GM21360 (cell line): Measurements from ENCODE around the gene MSLN.
"Not testable (repeated sequence)": the region's sequence is repeated elsewhere in the genome, so short reads cannot be mapped to it uniquely, and the experiment has no call there.

ENCODE experiments used
- ATAC-seq: cut with Tn5 transposase; IDR thresholded peaks from one replicate; pipeline ENCODE4 v1.9.1; 2021; ENCODE audit warnings: mild to moderate bottlenecking, moderate library complexity; ENCODE audit not compliant: unreplicated experiment

The MSLN gene

DNA sequence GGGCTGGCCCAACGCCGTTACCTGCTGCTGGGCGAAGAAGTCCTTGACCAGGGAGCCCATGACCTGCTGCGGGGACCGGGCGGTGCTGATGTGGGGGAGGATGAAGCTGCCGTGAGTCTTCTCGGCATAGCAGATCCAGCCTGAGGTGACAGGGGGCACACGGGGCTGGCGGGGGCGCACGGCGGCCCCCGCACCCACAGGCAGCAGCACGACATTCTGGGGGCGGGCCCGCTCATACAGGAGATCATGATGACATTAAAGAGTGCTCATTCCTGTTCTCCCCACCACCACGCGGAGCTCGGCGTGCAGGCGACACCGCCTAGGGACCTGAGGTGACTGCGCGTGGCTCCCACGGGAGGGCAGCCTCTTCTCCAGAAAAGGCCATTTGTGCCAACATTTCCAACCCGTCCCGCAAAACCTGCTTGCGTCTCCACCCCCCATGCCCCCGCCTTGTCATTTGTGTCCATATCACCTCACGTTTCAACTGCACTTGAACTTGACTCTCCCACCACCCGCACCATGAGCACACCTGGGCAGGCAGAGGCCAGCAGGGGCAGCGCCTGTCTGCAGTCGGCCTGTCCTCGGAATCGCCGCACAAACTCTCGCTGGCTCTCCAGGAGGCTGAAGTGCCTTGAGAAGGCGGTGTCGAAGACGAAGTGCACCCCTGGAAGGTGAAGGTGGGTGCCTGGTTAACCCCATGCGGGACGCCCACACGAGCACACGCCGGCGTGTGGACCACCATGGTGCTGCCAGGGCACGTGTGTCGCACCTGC, 26.1 kb upstream of the MSLN start:
- ATAC-seq: no peak

DNA sequence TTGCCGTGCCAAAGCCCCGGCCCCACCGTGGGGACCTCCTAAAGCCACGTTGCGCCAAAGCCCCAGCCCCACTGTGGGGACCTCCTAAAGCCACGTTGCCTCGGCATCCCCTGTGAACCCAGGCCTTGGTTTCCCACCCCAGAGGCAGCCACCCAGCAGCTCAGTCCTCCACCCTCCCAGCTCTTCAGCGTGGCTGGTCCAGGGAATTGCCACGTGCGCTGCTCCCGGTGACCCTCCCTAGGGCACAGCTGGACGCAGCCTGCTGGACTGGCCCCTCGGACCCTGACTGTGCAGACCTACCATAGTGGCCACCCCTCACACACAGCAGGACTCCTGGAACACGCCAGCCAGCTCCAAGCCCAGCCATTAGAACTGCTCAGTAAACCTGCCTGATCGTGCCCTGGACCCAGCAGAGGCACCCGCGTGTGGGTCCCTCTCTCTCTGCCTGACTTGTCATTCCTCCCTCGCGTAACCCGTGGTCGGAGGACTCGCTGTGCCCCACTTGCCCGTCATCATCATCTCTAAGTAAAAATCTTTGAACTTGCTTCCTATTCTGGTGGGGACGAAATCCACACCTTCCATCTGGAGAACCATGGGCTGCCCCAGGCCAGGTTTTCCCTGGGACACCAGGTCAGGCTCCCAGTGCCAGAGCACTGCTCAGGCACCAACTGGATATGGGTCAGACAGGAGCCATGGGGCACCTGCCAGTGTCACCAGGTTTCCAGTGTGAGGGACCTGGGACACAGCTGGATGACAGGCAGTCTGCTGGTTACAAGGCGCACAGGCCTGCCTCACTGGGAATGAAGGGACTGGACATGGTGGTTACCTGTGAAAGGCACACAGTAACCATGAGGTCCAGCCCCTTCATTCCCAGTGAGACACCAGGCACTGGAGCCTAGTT, 25.3 kb upstream of the MSLN start:
- ATAC-seq: no peak

DNA sequence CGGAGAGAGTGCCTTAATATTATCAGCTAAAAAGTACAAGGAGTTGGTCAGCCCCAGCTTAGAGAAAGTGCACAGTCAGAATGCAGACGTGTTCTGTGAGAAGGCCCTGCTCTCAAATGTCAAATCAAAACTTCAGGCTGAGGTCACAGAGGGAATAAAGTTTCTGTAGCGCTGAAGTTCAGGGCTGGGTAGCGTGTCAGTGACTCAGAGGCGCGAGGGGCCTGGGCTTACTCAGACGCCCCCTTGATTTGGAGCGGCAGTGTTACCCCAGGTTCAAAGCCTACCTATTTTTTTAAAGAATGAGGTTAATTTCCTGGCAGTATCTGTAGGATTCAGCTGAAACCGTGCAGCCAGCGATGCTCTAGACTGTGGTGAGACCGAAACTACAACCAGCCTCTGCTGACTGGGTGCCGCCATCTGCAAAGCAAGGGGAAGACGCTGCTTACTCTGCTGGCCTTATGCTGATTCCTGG, 24.5 kb upstream of the MSLN start:
- no peak for ATAC-seq

DNA sequence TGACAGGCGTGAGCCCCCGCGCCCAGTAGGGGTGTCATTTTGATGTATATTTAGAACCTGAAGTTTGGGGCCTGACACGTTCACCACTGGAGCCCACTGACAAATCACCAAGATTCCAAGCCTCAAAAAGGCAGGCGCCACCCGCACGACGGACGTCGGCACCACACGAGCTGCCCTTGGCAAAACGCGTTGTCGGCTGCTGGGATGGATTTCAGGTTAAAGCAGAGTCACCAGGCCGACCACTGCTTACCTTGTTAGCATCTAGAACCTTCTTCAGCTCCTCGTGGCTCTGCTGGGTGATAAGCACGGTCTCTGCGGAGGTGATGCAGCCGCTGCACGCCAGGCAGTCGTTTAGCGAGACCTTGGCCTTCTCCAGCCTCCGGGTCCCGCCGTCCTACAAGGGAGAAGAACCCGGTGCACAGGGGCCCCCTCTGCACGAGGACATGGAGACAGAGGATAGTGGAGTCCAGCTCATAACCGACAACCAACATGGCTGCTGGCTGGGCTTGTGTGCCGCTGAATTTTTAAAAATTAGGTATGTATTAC, 23.5 kb upstream of the MSLN start:
- no peak for ATAC-seq

DNA sequence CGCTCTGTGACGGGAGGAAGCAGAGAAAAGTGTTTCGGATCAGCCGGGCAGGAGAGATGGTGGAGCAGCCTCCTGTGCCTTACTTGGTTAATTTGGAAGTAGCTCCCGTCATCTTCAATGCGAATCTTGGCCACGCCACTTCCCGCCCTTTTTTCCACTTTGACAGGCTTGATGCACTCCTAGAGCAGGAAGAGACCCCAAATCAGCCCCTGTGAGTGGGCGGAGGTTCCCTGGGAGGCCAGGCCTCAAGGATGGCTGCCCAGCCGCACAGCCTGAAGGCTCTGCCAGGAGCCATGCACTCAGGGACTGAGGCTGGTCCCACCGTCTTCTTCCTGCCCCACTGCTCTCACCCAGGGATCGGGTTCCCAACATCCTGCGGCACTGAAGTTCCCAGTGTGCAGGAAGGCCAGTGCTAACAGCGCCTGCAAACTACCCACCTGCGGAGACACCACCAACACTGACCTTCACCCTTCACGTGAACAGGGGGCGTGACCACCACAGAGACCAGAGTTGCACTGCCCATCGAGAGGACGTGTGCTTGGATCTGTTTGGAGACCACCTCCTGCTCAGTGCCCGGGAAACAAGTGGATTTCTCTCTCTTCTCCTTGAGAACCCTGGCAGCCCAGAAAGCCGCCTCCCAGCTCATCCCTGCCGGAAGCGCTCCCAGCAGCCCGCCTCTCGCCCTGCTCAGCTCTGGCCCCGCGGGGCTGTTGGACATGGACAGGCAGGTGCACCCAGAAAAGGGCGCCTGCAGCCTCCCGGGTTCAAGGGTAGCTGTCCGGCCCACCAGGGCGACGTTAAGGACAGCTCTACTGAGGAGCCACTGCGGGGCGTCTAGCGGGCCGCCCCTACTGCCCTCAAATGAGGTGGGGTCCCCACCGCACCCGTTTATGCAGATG, 20.7 kb upstream of the MSLN start:
- ATAC-seq: no peak

DNA sequence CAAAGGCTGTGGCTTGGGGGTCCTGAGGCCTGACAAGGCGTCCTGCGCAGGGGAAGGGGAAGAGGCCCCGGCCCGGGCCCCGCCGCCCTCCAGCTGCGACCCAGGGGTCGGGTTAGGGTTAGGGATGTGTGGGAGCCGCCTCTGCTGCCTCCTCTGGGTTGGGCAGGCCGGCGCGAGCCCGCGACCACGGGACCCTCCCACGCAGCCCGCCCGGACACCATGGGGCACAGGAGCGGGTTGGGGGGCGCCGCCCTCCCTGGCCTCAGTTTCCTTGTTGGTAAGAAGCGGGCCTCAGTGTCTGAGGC, 20.1 kb upstream of the MSLN start:
- ATAC-seq: peak; percentile 4

DNA sequence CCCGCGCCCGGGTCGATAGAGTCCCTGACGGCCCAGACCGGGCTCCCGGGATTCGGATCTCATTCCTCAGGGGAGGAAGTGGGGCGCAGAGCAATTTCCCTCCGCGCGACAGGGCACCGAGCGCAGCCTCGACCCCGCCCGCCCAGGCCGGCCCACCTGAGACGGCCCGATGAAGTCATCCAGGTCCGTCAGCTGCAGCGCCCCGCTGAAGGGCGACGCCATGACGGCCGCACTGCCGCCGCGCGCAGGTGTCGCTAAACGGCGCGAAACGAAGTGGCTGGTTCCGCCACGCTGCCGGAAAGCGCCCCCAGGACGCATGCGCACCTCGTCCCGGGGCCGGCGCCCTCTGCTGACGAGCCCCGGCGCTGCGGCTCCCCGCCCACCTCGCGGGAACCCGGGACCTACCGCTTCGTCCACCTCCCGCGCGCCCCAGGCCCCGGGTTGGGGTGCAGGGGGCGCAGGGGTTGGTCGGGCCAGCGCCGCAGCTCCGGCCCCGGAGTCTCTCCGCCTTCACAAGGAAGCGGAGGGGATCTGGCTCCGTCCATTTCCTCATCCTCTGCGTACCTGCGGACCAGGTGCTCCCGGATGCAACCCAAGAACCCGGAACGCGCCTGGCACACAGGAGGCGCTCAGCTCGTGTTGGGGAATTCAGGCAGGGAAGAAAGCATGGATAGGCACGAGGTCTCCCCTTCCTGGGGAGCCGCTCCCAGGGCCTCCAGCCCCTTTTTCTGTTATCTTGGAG, 19.6 kb upstream of the MSLN start, which contains the start of gene CIAO3:
TSS of gene CIAO3 (minus strand) at position 234 of the 742 bp plus-strand sequence. CDS start at position 222, 12 bp downstream.
- ATAC-seq: peak; percentile 62

DNA sequence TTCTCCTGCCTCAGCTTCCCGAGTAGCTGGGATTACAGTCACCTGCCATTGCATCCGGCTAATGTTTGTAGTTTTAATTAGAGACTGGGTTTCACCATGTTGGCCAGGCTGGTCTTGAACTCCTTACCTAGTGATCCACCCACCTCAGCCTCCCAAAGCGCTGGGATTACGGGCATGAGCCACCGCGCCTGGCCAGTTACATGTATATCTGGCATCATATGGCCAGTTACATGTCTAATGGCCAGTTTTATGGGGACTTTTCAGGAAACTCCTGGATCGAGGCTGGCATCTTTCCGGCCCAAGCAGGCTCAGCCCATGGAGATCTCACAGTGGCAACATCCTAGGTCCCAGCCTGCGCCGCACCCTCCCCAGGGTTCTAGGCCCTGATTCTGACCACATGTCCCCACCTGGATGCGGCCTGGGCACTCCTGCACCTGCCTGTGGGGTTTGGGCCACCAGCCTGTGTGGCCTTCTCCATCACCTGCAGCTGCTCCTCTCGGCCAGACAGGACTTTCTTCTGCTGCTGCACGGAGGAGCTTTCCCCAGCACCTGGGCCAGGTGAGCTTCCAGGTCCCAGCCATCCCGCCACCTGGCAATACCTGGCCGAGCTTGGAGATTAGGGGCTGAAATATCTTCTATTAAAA, 18.4 kb upstream of the MSLN start:
- ATAC-seq: no peak

DNA sequence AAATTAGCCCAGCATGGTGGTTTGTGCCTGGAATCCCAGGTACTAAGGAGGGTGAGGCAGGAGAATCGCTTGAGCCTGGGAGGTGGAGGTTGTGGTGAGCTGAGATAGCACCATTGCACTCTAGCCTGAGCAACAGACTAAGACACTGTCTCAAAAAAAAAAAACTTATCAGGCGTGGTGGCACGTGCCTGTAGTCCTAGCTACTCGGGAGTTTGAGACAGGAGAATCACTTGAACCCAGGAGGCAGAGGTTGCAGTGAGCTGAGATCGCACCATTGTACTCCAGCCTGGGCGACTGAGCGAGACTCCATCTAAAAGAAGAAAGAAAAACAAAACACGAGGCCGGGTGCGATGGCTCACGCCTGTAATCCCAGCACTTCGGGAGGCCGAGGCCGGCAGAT, 17.6 kb upstream of the MSLN start:
- not testable (repeated sequence) for ATAC-seq

DNA sequence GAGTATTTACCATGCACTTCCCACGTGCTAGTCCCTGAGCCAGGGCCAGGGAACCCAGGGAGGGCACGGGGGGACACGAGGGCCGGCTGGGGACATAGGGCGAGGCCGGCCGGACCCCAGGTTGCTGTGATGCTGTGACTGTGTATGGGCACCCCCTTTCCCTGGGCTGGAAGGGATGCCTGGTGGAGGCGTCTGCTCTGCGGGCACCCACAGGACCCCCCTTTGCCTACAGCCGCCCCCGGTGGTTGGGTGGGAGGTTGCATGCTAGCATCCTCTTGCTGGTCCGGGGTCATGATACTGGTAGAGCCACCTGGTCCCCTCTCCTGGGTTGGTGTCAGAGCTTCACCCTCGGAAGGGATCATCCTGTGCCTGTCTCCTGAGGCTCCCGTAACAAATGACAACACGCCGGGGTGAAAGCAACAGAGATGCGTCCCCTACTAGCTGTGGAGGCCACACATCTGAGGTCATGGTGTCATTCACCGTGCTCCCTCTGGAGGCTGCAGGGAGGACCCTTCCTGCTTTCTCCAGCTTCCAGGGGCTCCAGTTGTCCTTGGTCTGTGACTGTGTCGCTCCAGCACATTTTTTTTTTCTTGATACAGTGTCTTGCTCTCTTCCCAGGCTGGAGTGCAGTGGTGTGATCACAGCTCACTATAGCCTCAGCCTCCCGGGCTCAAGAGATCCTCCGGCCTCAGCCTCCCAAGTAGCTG, 16.6 kb upstream of the MSLN start:
- ATAC-seq: no peak

DNA sequence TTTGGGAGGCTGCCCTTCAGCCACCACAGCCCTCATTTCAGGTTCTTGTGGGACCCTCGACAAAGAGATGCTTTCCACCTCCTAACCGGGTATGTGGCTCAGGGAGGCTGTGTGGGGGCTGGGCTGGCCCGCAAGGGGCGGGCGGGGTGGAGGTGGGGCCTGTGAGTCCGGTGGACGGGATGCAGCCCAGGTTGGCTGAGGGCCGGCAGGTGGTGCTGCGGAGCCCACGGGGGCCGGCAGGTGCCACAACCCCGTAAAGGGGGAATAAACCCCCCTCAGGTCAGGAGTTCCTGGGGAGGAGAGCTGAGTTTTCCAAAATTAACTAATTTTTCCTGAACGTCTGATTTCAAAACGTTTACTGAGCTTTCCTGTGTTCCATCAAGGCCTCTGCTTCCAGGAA, 14.8 kb upstream of the MSLN start:
- ATAC-seq: no peak

DNA sequence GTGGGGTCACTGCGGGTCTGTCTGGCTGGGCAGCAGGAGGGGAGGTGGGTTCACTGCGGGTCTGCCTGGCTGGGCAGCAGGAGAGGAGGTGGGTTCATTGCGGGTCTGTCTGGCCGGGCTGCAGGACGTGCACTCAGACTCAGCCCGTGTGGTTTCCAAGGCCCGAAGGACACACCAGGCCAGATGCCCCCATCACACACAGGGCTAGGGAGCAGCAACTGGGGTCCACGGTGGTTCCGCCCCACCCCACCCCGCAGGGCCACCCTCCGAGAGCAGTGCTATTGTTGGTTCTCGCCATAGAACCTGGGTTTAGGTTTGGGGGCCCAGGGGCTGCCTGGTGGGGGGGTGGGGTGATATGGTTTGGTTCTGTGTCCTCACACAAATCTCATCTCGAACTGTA, 13.9 kb upstream of the MSLN start:
- ATAC-seq: no peak

DNA sequence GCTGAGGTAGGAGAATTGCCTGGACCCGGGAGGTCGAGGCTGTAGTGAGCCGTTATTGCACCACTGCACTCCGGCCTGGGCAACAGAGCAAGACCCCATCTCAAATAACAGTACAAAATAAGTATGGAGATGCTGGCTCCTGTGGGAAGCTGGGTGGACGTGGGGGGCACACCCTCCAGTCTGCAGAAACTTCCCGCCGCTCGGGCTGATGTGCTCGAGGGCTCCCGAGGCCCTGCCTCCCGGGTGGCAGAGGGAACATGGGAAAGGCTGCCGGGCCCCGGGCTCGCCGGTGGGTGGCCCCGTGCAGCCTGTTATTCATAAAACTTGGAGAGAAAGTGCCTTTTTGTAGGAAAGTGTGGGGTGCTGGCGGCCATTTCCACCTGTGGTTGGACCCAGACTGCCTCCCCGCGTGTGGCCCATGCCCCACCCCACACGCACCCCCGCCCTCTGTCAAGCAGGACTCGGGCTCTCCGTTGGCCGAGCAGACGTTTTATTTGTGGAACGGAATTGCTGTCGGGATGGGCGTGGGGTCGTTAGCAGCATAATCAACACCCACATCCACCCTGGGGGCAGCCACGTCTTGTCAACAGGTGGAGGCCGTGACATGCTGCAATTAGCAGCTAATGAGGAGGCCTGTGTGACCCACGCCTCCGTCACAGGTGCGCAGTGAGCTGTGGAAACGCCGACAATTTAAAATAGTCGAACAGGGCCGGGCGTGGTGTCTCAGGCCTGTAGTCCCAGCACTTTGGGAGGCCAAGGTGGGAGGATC, 12.4 kb upstream of the MSLN start:
- ATAC-seq: no peak

DNA sequence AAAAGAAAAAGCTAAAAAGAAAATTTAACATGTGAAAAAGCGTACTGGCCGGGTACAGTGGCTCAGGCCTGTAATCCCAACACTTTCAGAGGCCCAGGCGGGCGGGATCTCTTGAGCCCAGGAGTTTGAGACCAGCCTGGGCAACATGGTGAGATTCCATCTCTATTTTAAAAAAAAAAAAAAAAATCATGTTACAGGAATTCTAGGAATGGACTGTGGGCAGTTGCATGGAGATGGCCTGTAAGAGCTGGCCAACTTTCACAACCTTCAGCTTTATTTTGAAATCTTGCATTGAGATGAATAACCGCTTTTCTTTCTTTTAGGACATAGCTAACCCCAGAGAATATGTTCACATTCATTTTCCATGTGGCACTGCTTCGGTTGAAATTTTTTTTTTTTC, 11.5 kb upstream of the MSLN start:
- no peak for ATAC-seq

DNA sequence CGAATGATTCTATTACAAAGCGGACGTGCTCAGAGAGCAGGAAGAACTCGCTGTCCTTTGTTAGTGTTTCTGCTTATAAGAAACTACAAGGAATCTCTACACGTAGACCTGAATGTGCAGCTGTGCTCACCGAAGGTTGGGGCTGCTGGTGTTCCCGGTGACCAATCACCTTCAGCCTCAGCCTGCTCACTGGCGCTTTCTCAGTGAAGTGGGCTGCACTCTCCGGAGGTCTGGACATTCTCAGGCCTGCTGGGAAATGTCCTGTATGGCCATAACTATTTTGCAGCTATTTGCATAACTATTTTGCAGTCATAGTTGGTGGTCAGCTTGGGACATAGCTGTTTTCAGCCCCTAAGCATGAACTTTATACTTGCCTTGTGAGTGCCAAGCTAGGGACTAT, 10.0 kb upstream of the MSLN start:
- ATAC-seq: no peak

DNA sequence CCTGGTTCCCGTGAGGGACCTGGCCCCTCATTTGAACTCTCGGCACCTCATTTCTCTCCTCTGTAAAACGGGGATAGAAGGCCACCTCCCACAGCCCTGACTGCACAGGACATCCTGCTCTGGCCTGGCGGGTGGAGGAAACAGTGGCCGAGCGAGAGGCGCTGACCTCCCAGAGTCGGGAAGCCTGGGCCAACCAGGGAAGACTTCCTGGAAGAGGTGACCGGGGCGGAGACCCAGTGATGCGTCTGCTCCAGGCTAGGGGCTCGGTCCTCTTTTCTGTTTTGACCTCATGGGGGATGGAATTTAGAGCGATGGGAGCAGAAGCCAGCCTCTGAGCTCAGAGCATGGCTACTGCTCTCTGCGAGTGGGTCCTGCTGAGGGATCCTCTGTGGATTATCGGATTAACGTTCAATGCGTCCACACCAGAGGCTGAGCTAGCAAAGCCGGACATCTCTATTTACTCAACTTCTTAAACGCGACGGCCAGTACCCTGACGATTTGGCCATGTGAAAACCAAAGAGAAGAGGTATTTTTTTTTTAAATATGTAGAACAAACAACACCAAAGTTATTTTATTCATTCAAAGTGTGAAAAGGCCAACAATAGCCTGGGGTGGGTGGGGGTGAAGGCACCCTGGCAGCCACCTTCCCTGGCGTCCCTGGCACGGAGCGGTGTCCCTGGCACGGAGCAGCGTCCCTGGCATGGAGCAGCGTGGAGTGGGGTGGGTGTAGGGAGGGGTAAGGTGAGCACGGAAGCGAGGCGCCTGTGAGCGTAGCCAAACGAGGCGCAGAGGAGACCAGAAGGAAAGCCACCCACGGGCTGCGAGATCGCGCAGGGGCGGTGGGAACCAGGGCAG, 9.2 kb upstream of the MSLN start:
- ATAC-seq: no peak

DNA sequence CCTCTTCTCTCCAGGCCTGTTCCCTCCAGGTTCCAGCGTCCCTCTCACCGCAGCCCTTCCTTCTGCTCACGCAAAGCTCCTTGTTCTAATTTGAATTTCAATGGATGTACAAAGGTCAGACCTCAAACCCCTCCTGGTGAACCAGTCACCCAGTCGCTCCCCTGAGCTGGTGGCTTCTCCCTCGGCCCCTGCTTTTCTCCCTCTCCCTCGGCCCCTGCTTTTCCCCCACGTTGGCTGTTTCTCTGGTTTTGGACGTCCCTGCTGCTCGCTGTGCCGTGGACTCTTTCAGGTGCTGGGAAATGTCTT, 8.6 kb upstream of the MSLN start:
- no peak for ATAC-seq
